Measurements from ENCODE around the gene AP1G2. TPM values are rescaled to one million over a fixed set of nuclear protein-coding genes. Genes with fewer than 3 reads are reported as not detected.

AP1G2 gene
- polyA plus RNA-seq, 1 donor (not counting 4 experiments of a cell fraction or from before 2014, with no cell fraction given) = 119 TPM

- peak overlapping the region; percentile 72 for H3K27ac ChIP-seq (ENCODE audit: control insufficient read depth, insufficient read depth, low read length)
- no peak for FAIRE-seq
- no peak for DNase-seq (ENCODE audit: low read depth, low spot score)
Observed at GRCh38 chr14:23568021-23568599, 519 bp upstream of the AP1G2 start.

GRCh38 chr14:23566778-23567185 is 809 bp downstream of the AP1G2 start:
- no peaks in the 10 kb centered on the region for H3K9me1 ChIP-seq (ENCODE audit: control insufficient read depth, extremely low read depth, insufficient read depth, low read length)
- FAIRE-seq = no peak
- H2AFZ ChIP-seq (ENCODE audit: control insufficient read depth, low read length) = peak overlapping the region; percentile 97
- H3K27ac ChIP-seq (ENCODE audit: control insufficient read depth, insufficient read depth, low read length) = peak overlapping the region; percentile 72
- peak overlapping the region; percentile 88 for H3K9ac ChIP-seq (ENCODE audit: control insufficient read depth, extremely low read depth, insufficient read depth, low read length)
- DNase-seq (ENCODE audit: low read depth, low spot score) = no peak
- peaks cover 3% of the 10 kb centered on the region for H4K20me1 ChIP-seq (ENCODE audit: control insufficient read depth, extremely low read depth, insufficient read depth, low read length)
- peak overlapping the region; percentile 97 for H3K4me2 ChIP-seq (ENCODE audit: control insufficient read depth, extremely low read depth, insufficient read depth, low read depth, low read length)
- H3K27me3 ChIP-seq (ENCODE audit: control insufficient read depth, extremely low read depth, insufficient read depth, low read length) = no peaks in the 10 kb centered on the region
- H3K4me1 ChIP-seq (ENCODE audit: control insufficient read depth, extremely low read depth, insufficient read depth, low read length) = peaks cover 20% of the 10 kb centered on the region
- peaks cover 21% of the 10 kb centered on the region for H3K79me2 ChIP-seq (ENCODE audit: control insufficient read depth, insufficient read depth, low read length)
- H3K36me3 ChIP-seq (ENCODE audit: control insufficient read depth in 2 of 2, extremely low read depth in 1 of 2, insufficient read depth in 2 of 2, low read length in 2 of 2) = peaks cover 32 to 37% of the 10 kb centered on the region in 2 experiments
- no peaks in the 10 kb centered on the region for H3K9me3 ChIP-seq (ENCODE audit: control insufficient read depth, low read depth, low read length)
- H3K4me3 ChIP-seq (ENCODE audit: control insufficient read depth in 2 of 3, extremely low read depth in 1 of 3, insufficient read depth in 2 of 3, low read depth in 1 of 3, low read length in 3 of 3) = peak overlapping the region; percentile 73 to 93 (median 92)
- TF ChIP-seq CTCF (optimal IDR thresholded peaks at IDR 0.05 in 1 of 3, IDR thresholded peaks at IDR 0.05 in 1 of 3, conservative IDR thresholded peaks at IDR 0.05 in 1 of 3; ENCODE audit: extremely low read depth in 1 of 3, insufficient read depth in 2 of 3, low read length in 3 of 3) (no peak), EZH2 (IDR thresholded peaks at IDR 0.05; ENCODE audit: low read length) (no peak)
- dilution Hi-C loops (cut with MboI; ENCODE audit: extremely low pct_ligation_motif_present, low sequenced_read_pairs) = no loop called here

More at GRCh38 chr14:23568021-23568599, 519 bp upstream of the AP1G2 start:
- no peak for TF ChIP-seq EZH2 (IDR thresholded peaks at IDR 0.05; ENCODE audit: low read length)
- no peak for TF ChIP-seq CTCF (optimal IDR thresholded peaks at IDR 0.05 in 1 of 3, IDR thresholded peaks at IDR 0.05 in 1 of 3, conservative IDR thresholded peaks at IDR 0.05 in 1 of 3; ENCODE audit: extremely low read depth in 1 of 3, insufficient read depth in 2 of 3, low read length in 3 of 3)
- Histone ChIP-seq H2AFZ (ENCODE audit: control insufficient read depth, low read length) (no peak overlapping the region), H3K9ac (ENCODE audit: control insufficient read depth, extremely low read depth, insufficient read depth, low read length) (peak overlapping the region; percentile 88), H3K4me2 (ENCODE audit: control insufficient read depth, extremely low read depth, insufficient read depth, low read depth, low read length) (peak overlapping the region; percentile 97), H3K27me3 (ENCODE audit: control insufficient read depth, extremely low read depth, insufficient read depth, low read length) (no peaks in the 10 kb centered on the region), H3K4me3 (ENCODE audit: control insufficient read depth in 2 of 3, extremely low read depth in 1 of 3, insufficient read depth in 2 of 3, low read depth in 1 of 3, low read length in 3 of 3) (peak overlapping the region in 2 of 3 experiments; percentile 92 to 93), H3K9me1 (ENCODE audit: control insufficient read depth, extremely low read depth, insufficient read depth, low read length) (no peaks in the 10 kb centered on the region), H4K20me1 (ENCODE audit: control insufficient read depth, extremely low read depth, insufficient read depth, low read length) (no peaks in the 10 kb centered on the region), H3K9me3 (ENCODE audit: control insufficient read depth, low read depth, low read length) (no peaks in the 10 kb centered on the region), H3K36me3 (ENCODE audit: control insufficient read depth in 2 of 2, extremely low read depth in 1 of 2, insufficient read depth in 2 of 2, low read length in 2 of 2) (peaks cover 24 to 27% of the 10 kb centered on the region in 2 experiments), H3K4me1 (ENCODE audit: control insufficient read depth, extremely low read depth, insufficient read depth, low read length) (peaks cover 26% of the 10 kb centered on the region), H3K79me2 (ENCODE audit: control insufficient read depth, insufficient read depth, low read length) (peaks cover 21% of the 10 kb centered on the region)
- dilution Hi-C loops (cut with MboI; ENCODE audit: extremely low pct_ligation_motif_present, low sequenced_read_pairs) = no loop called here

Measured in keratinocyte (primary cell).